ENCODE results near the gene FAM53A.

DNA sequence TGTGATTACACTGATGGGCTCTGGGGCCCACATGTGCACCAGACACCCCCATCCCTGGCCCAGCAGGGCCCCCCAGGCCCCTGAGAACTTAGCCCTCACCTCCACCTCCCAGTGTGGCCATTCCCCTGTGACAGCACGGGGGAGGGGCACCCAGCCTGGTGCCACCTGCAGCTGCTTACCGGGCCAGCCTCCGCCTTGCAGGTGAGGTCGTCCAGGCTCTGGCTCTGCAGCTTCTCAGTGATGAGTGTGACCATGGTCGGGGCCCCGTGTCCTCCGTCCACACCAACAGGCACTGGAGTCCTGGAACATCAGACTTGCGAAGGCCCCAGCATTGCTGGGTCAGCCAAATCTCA lies 15.6 kb downstream of the FAM53A start:
- TF ChIP-seq ELK1 (IDR thresholded peaks at IDR 0.05; ENCODE audit: borderline replicate concordance, low read depth, low read length) (no peak), MXI1 (IDR thresholded peaks at IDR 0.05; ENCODE audit: borderline replicate concordance, low read depth, low read length) (no peak), RCOR1 (IDR thresholded peaks at IDR 0.05; ENCODE audit: insufficient replicate concordance, low read length) (no peak), MAFK (IDR thresholded peaks at IDR 0.05; ENCODE audit: low read depth, low read length) (no peak), CHD1 (IDR thresholded peaks at IDR 0.05; ENCODE audit: low read depth, low read length) (no peak), POLR2A (IDR thresholded peaks at IDR 0.05; ENCODE audit: low read depth, low read length) (no peak), RFX5 (IDR thresholded peaks at IDR 0.05; ENCODE audit: low read depth, low read length) (no peak), BHLHE40 (IDR thresholded peaks at IDR 0.05; ENCODE audit: low read depth, low read length) (no peak), NFE2L2 (IDR thresholded peaks at IDR 0.05; ENCODE audit: low read depth, low read length) (no peak)
- TF ChIP-seq, protein P1, sequence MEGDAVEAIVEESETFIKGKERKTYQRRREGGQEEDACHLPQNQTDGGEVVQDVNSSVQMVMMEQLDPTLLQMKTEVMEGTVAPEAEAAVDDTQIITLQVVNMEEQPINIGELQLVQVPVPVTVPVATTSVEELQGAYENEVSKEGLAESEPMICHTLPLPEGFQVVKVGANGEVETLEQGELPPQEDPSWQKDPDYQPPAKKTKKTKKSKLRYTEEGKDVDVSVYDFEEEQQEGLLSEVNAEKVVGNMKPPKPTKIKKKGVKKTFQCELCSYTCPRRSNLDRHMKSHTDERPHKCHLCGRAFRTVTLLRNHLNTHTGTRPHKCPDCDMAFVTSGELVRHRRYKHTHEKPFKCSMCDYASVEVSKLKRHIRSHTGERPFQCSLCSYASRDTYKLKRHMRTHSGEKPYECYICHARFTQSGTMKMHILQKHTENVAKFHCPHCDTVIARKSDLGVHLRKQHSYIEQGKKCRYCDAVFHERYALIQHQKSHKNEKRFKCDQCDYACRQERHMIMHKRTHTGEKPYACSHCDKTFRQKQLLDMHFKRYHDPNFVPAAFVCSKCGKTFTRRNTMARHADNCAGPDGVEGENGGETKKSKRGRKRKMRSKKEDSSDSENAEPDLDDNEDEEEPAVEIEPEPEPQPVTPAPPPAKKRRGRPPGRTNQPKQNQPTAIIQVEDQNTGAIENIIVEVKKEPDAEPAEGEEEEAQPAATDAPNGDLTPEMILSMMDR (conservative IDR thresholded peaks at IDR 0.05; ENCODE audit: low read depth, low read length), result no peak
- TF ChIP-seq, protein P2, sequence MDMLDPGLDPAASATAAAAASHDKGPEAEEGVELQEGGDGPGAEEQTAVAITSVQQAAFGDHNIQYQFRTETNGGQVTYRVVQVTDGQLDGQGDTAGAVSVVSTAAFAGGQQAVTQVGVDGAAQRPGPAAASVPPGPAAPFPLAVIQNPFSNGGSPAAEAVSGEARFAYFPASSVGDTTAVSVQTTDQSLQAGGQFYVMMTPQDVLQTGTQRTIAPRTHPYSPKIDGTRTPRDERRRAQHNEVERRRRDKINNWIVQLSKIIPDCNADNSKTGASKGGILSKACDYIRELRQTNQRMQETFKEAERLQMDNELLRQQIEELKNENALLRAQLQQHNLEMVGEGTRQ (IDR thresholded peaks at IDR 0.05; ENCODE audit: low read depth, low read length), result no peak
